Femur (tissue), 1 donor: ENCODE data around the gene CRIP3.
"Not testable (repeated sequence)": the region's sequence is repeated elsewhere in the genome, so short reads cannot be mapped to it uniquely, and the experiment has no call there.

Source experiments
- DNase-seq: peaks from one replicate; pipeline ENCODE4 v3.0.0-alpha.2; 2017

The CRIP3 gene

GRCh38 chr6:43304882-43305281 lies 3.7 kb downstream of the CRIP3 start:
- DNase-seq = no peak

GRCh38 chr6:43304361-43304760 lies 4.3 kb downstream of the CRIP3 start:
- no peak for DNase-seq

GRCh38 chr6:43303751-43304331 lies 4.8 kb downstream of the CRIP3 start:
- DNase-seq = no peak

- DNase-seq = not testable (repeated sequence)
Observed at GRCh38 chr6:43303006-43303405, 5.6 kb downstream of the CRIP3 start.

GRCh38 chr6:43302126-43302525 lies 6.5 kb downstream of the CRIP3 start:
- DNase-seq = no peak

- DNase-seq = no peak
Observed at GRCh38 chr6:43301081-43301870, 7.3 kb downstream of the CRIP3 start.

GRCh38 chr6:43299338-43300293 lies 9.0 kb downstream of the CRIP3 start:
- no peak for DNase-seq

GRCh38 chr6:43298565-43299337 lies 9.9 kb downstream of the CRIP3 start:
- DNase-seq = no peak

GRCh38 chr6:43297644-43298564 lies 10.7 kb downstream of the CRIP3 start, which contains the start of gene SLC22A7:
Gene SLC22A7 (plus strand): TSS chr6:43298260. CDS start chr6:43298359, 99 bp downstream.
- no peak for DNase-seq

GRCh38 chr6:43296780-43297497 lies 11.7 kb downstream of the CRIP3 start:
- DNase-seq = no peak

- no peak for DNase-seq
Observed at GRCh38 chr6:43295456-43295855, 13.2 kb downstream of the CRIP3 start.

- DNase-seq = no peak
Observed at GRCh38 chr6:43294536-43294935, 14.1 kb downstream of the CRIP3 start.

GRCh38 chr6:43293698-43294097 lies 14.9 kb downstream of the CRIP3 start:
- DNase-seq = no peak

GRCh38 chr6:43292763-43293318 lies 15.8 kb downstream of the CRIP3 start:
- no peak for DNase-seq

GRCh38 chr6:43292341-43292740 lies 16.3 kb downstream of the CRIP3 start:
- no peak for DNase-seq

GRCh38 chr6:43291708-43292107 lies 16.9 kb downstream of the CRIP3 start:
- DNase-seq = no peak

- DNase-seq = no peak
Observed at GRCh38 chr6:43290905-43291355, 17.7 kb downstream of the CRIP3 start.

GRCh38 chr6:43290339-43290904 lies 18.2 kb downstream of the CRIP3 start:
- no peak for DNase-seq

- peak; percentile 5 for DNase-seq
Observed at GRCh38 chr6:43287717-43288679, 20.6 kb downstream of the CRIP3 start.
